K562 (cell line): ENCODE data around the gene MRPS31. TPM values are rescaled to one million over a fixed set of nuclear protein-coding genes. Genes with fewer than 3 reads are reported as not detected.

Experiments used
- ATAC-seq: fragments of 200-7000 bp; cut with Tn5 transposase; 3 replicates; pipeline ENCODE4 v1.9.1; 2020; ENCODE audit warnings: moderate library complexity
- BruUV-seq: library from RNA; stranded (reverse); fragments of 400-500 nt; replicated peaks from 2 replicates; lab custom pipeline; 2021; lab: Mats Ljungman, UMichigan
- CTCF ChIA-PET: fragments of 300-600 bp; formaldehyde crosslinking; extraction: SDS; loops from one replicate; lab custom pipeline; 2021; ENCODE audit warnings: low intra/inter-chr PET ratio; lab: Yijun Ruan, JAX
- POLR2A ChIA-PET: fragments of 300-600, 350-650 bp; sonication (Branson Sonifier 250); formaldehyde crosslinking; extraction: SDS; loops from one replicate; lab custom pipeline; 2021; ENCODE audit warnings: antibody characterized with exemption, inconsistent platforms; lab: Yijun Ruan, JAX
- DNase-seq, 4 experiments: peaks; one replicate each; pipeline versions ENCODE4 v3.0.0 to v3.0.0-alpha.2; 2011 to 2018; ENCODE audit warnings: low spot score in 3 of 4, mixed read lengths in 3 of 4; ENCODE audit errors: extremely low read depth in 1 of 4
- FAIRE-seq: peaks from 2 replicates; lab custom pipeline; 2011; peaks lifted over from hg19 to GRCh38; lab: Jason Lieb, UNC
- H2AFZ ChIP-seq: 2 replicates; pipeline ENCODE4 v1.6.0; 2011; ENCODE audit warnings: low read depth, low read length, control low read depth, inconsistent platforms
- H3K27ac ChIP-seq: fragments of 200-600 bp; 3 replicates; pipeline ENCODE4 v1.8.0; 2011; ENCODE audit warnings: low read depth, mild to moderate bottlenecking, control low read depth, inconsistent platforms, low read length, moderate library complexity, mixed read lengths; ENCODE audit errors: extremely low read depth
- H3K27me3 ChIP-seq, 2 experiments: fragments of 300-600 bp in 1 of 2; 2 replicates in 1 of 2; 3 replicates in 1 of 2; pipeline versions ENCODE4 v1.6.0 to v1.8.0; 2011; ENCODE audit warnings: inconsistent platforms in 2 of 2, low read length in 2 of 2, mild to moderate bottlenecking in 1 of 2, mixed read lengths in 1 of 2, moderate library complexity in 1 of 2; ENCODE audit not compliant: control insufficient read depth in 2 of 2, insufficient read depth in 2 of 2
- H3K36me3 ChIP-seq: fragments of 300-600 bp; 3 replicates; pipeline ENCODE4 v1.8.0; 2011; ENCODE audit warnings: mild to moderate bottlenecking, low read length, inconsistent platforms; ENCODE audit not compliant: control insufficient read depth, insufficient read depth
- H3K4me1 ChIP-seq, 2 experiments: fragments of 200-600 bp in 1 of 2; replicated peaks in 1 of 2; 2 replicates in 1 of 2; 3 replicates in 1 of 2; pipeline versions ENCODE4 v1.5.1 to v1.8.0; 2011; ENCODE audit warnings: inconsistent platforms in 2 of 2, low read length in 2 of 2, mild to moderate bottlenecking in 1 of 2, mixed read lengths in 1 of 2, moderate library complexity in 1 of 2; ENCODE audit not compliant: control insufficient read depth in 2 of 2, insufficient read depth in 2 of 2
- H3K4me2 ChIP-seq: 2 replicates; pipeline ENCODE4 v1.6.1; 2011; ENCODE audit warnings: low read length, control low read depth, inconsistent platforms, mixed read lengths; ENCODE audit not compliant: insufficient read depth
- H3K4me3 ChIP-seq: fragments of 200-600 bp; sonication (generic), shearing (Covaris generic); 2 replicates; pipeline ENCODE4 v1.5.1; 2016; ENCODE audit warnings: control low read depth, inconsistent platforms
- H3K79me2 ChIP-seq: fragments of 200-600 bp; 3 replicates; pipeline ENCODE4 v1.8.0; 2011; ENCODE audit warnings: low read length, inconsistent platforms; ENCODE audit not compliant: control insufficient read depth, insufficient read depth
- H3K9ac ChIP-seq, 2 experiments: 2 replicates each; pipeline versions ENCODE4 v1.6.0 to v1.6.1; 2011; ENCODE audit warnings: low read depth in 2 of 2, low read length in 2 of 2, control low read depth in 1 of 2, inconsistent platforms in 1 of 2, mild to moderate bottlenecking in 1 of 2, mixed read lengths in 1 of 2; ENCODE audit not compliant: insufficient read depth in 1 of 2
- H3K9me1 ChIP-seq: one replicate; pipeline ENCODE4 v1.6.0; 2011; ENCODE audit warnings: inconsistent platforms, mild to moderate bottlenecking, low read length, moderate library complexity; ENCODE audit not compliant: control insufficient read depth, insufficient read depth
- H3K9me3 ChIP-seq: replicated peaks from 2 replicates; pipeline ENCODE4 v1.5.1; 2011; ENCODE audit warnings: low read depth, low read length, inconsistent platforms; ENCODE audit not compliant: control insufficient read depth, insufficient read depth
- H4K20me1 ChIP-seq: replicated peaks from 2 replicates; pipeline ENCODE4 v1.6.1; 2011; ENCODE audit warnings: low read length, inconsistent platforms, mixed read lengths; ENCODE audit not compliant: control insufficient read depth, insufficient read depth
- FOXM1 ChIP-seq, 2 experiments: fragments of 450-650 bp in 1 of 2; sonication (generic) in 1 of 2; formaldehyde crosslinking in 1 of 2; IDR thresholded peaks; 2 replicates each; pipeline versions ENCODE4 v1.6.1 to v1.9.0; 2017 to 2022; ENCODE audit warnings: low read depth in 2 of 2, mild to moderate bottlenecking in 2 of 2, missing genetic modification reagents in 1 of 2, moderate library complexity in 1 of 2
- MIER1 ChIP-seq: fragments of 450-650 bp; IDR thresholded peaks from 2 replicates; pipeline ENCODE4 v1.6.1; 2016; ENCODE audit warnings: antibody characterized with exemption, mild to moderate bottlenecking, low read depth
- XRCC4 ChIP-seq: IDR thresholded peaks from one replicate; pipeline ENCODE4 v1.6.1; 2011; ENCODE audit not compliant: insufficient read depth, insufficient read length; ENCODE audit errors: extremely low read depth
- YBX1 ChIP-seq: fragments of 450-650 bp; IDR thresholded peaks from 2 replicates; pipeline ENCODE4 v1.7.1; 2016; ENCODE audit warnings: mild to moderate bottlenecking
- ZFP1 ChIP-seq: fragments of 450-650 bp; formaldehyde crosslinking; IDR thresholded peaks from 2 replicates; pipeline ENCODE4 v1.4.0; 2020; ENCODE audit warnings: mild to moderate bottlenecking, mixed read lengths
- ZNF57 ChIP-seq: fragments of 450-650 bp; formaldehyde crosslinking; IDR thresholded peaks from 2 replicates; pipeline ENCODE4 v1.4.0; 2020; ENCODE audit warnings: mild to moderate bottlenecking, moderate library complexity
- ZNF668 ChIP-seq: fragments of 250-450 bp; sonication (Bioruptor Pico); IDR thresholded peaks from 2 replicates; pipeline ENCODE4 v1.8.0; 2022; ENCODE audit warnings: mild to moderate bottlenecking, inconsistent platforms
- WGBS: fragments of 100-300 bp; shearing (Covaris generic); methylation state at CpG from one replicate; pipeline ENCODE4 v1.1.6; 2016; ENCODE audit warnings: low coverage, mixed read lengths; ENCODE audit not compliant: insufficient coverage; ENCODE audit errors: missing lambda C conversion rate; 5-methylcytosine and 5-hydroxymethylcytosine counted together
- in situ Hi-C: fragments of 300-500 bp; cut with MboI; formaldehyde crosslinking; loops from 4 replicates; pipeline ENCODE4 v1.15.0; 2018; ENCODE audit warnings: inconsistent platforms, mixed read lengths
- intact Hi-C: fragments of 100-400 bp; cut with micrococcal nuclease; formaldehyde crosslinking; loops from 2 replicates; pipeline ENCODE4 v1.14.2; 2022
- polyA plus RNA-seq, 8 experiments: library from polyadenylated mRNA; depleted of rRNA in 4 of 8; stranded (reverse) in 5 of 8; unstranded in 3 of 8; fragments of >200 nt; fragmentation: Nextera tagmentation in 2 of 8; fragmentation: Illumina TruSeq in 1 of 8; extraction: Ambion mirVana in 2 of 8; extraction: Trizol in 1 of 8; gene quantifications; 2 replicates each; pipeline versions ENCODE4 v1.2.1 to v1.2.3, GENCODE V29; 2011 to 2014; ENCODE audit warnings: inconsistent platforms in 1 of 8, missing spikeins in 1 of 8
- total RNA-seq, 7 experiments: library from RNA; depleted of rRNA in 6 of 7; stranded (reverse); fragments of >200 nt in 6 of 7; fragmentation: Illumina TruSeq in 2 of 7; extraction: Trizol in 2 of 7; gene quantifications; 2 replicates each; pipeline versions ENCODE4 v1.2.1 to v1.2.3, GENCODE V29; 2011 to 2021; ENCODE audit warnings: low replicate concordance in 1 of 7
- TF ChIP-seq, protein P1 (sequence below): fragments of 200-400 bp; formaldehyde crosslinking; IDR thresholded peaks from 2 replicates; pipeline ENCODE4 v1.6.1; 2017; ENCODE audit warnings: mild to moderate bottlenecking, low read depth, low read length, moderate library complexity
- TF ChIP-seq, protein P2 (sequence below): fragments of 200-800 bp; sonication (Bioruptor generic); IDR thresholded peaks from 2 replicates; pipeline ENCODE4 v1.6.1; 2017; ENCODE audit warnings: missing genetic modification characterization, missing compliant biosample characterization
- TF ChIP-seq, protein P3 (sequence below), 3 experiments: fragments of 200-800 bp in 1 of 3; fragments of 250-450 bp in 1 of 3; fragments of 450-650 bp in 1 of 3; sonication (Bioruptor Pico) in 1 of 3; sonication (Bioruptor generic) in 1 of 3; formaldehyde crosslinking in 1 of 3; IDR thresholded peaks; 2 replicates each; pipeline versions ENCODE4 v1.6.1 to v1.8.0; 2016 to 2022; ENCODE audit warnings: mild to moderate bottlenecking in 2 of 3, missing genetic modification characterization in 2 of 3, missing compliant biosample characterization in 1 of 3, moderate library complexity in 1 of 3
- TF ChIP-seq, protein P4 (sequence below): fragments of 250-450 bp; sonication (Bioruptor Pico); IDR thresholded peaks from 2 replicates; pipeline ENCODE4 v1.5.0; 2020; ENCODE audit warnings: mild to moderate bottlenecking
- TF ChIP-seq, protein P5 (sequence below): fragments of 450-650 bp; formaldehyde crosslinking; IDR thresholded peaks from 2 replicates; pipeline ENCODE4 v1.4.0; 2020; ENCODE audit warnings: mild to moderate bottlenecking

Gene MRPS31
- total and polyA plus RNA-seq, 9 of the 15 experiments (the other 6 are each of a cell fraction or from before 2014, with no cell fraction given) = 20.3 to 57.8 (median 37.1) TPM

DNA sequence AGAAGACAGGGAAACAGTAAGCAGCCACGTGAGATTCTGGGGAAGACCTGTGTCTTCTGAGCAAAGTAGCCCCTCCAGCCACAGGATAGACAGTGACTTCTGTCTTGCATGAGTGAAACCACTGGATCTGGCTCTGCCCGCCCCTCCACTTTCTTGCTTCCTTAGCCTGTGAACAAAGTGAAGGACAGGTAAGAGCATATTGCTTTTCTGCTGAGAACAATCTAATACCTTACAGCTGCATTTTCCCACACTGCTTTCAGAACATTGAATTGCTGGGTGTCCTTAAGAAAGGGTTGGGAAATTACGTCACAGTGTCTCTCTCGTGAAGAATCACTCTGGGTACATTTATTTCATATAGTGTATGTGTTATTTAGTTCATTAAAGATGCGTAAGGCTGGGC is 29.6 kb upstream of the MRPS31 start:
- TF ChIP-seq ZNF668 = no peak
- TF ChIP-seq, protein P1, sequence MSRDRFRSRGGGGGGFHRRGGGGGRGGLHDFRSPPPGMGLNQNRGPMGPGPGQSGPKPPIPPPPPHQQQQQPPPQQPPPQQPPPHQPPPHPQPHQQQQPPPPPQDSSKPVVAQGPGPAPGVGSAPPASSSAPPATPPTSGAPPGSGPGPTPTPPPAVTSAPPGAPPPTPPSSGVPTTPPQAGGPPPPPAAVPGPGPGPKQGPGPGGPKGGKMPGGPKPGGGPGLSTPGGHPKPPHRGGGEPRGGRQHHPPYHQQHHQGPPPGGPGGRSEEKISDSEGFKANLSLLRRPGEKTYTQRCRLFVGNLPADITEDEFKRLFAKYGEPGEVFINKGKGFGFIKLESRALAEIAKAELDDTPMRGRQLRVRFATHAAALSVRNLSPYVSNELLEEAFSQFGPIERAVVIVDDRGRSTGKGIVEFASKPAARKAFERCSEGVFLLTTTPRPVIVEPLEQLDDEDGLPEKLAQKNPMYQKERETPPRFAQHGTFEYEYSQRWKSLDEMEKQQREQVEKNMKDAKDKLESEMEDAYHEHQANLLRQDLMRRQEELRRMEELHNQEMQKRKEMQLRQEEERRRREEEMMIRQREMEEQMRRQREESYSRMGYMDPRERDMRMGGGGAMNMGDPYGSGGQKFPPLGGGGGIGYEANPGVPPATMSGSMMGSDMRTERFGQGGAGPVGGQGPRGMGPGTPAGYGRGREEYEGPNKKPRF = no peak
- TF ChIP-seq, protein P2, sequence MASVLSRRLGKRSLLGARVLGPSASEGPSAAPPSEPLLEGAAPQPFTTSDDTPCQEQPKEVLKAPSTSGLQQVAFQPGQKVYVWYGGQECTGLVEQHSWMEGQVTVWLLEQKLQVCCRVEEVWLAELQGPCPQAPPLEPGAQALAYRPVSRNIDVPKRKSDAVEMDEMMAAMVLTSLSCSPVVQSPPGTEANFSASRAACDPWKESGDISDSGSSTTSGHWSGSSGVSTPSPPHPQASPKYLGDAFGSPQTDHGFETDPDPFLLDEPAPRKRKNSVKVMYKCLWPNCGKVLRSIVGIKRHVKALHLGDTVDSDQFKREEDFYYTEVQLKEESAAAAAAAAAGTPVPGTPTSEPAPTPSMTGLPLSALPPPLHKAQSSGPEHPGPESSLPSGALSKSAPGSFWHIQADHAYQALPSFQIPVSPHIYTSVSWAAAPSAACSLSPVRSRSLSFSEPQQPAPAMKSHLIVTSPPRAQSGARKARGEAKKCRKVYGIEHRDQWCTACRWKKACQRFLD (CRISPR knock-in tag) = no peak
- no peak for TF ChIP-seq FOXM1 (IDR thresholded peaks at IDR 0.05; ENCODE audit: low read depth)
- no peak for TF ChIP-seq FOXM1 (CRISPR knock-in tag; IDR thresholded peaks at IDR 0.05; ENCODE audit: low read depth)
- no peak for TF ChIP-seq ZNF57 (CRISPR knock-in tag)
- TF ChIP-seq, protein P3, sequence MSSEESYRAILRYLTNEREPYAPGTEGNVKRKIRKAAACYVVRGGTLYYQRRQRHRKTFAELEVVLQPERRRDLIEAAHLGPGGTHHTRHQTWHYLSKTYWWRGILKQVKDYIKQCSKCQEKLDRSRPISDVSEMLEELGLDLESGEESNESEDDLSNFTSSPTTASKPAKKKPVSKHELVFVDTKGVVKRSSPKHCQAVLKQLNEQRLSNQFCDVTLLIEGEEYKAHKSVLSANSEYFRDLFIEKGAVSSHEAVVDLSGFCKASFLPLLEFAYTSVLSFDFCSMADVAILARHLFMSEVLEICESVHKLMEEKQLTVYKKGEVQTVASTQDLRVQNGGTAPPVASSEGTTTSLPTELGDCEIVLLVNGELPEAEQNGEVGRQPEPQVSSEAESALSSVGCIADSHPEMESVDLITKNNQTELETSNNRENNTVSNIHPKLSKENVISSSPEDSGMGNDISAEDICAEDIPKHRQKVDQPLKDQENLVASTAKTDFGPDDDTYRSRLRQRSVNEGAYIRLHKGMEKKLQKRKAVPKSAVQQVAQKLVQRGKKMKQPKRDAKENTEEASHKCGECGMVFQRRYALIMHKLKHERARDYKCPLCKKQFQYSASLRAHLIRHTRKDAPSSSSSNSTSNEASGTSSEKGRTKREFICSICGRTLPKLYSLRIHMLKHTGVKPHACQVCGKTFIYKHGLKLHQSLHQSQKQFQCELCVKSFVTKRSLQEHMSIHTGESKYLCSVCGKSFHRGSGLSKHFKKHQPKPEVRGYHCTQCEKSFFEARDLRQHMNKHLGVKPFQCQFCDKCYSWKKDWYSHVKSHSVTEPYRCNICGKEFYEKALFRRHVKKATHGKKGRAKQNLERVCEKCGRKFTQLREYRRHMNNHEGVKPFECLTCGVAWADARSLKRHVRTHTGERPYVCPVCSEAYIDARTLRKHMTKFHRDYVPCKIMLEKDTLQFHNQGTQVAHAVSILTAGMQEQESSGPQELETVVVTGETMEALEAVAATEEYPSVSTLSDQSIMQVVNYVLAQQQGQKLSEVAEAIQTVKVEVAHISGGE (CRISPR knock-in tag; IDR thresholded peaks at IDR 0.05) = no peak
- no peak for TF ChIP-seq YBX1
- no peak for TF ChIP-seq MIER1
- TF ChIP-seq ZFP1 = no peak
- TF ChIP-seq, protein P4, sequence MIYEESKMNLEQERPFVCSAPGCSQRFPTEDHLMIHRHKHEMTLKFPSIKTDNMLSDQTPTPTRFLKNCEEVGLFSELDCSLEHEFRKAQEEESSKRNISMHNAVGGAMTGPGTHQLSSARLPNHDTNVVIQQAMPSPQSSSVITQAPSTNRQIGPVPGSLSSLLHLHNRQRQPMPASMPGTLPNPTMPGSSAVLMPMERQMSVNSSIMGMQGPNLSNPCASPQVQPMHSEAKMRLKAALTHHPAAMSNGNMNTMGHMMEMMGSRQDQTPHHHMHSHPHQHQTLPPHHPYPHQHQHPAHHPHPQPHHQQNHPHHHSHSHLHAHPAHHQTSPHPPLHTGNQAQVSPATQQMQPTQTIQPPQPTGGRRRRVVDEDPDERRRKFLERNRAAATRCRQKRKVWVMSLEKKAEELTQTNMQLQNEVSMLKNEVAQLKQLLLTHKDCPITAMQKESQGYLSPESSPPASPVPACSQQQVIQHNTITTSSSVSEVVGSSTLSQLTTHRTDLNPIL = no peak
- TF ChIP-seq, protein P5, sequence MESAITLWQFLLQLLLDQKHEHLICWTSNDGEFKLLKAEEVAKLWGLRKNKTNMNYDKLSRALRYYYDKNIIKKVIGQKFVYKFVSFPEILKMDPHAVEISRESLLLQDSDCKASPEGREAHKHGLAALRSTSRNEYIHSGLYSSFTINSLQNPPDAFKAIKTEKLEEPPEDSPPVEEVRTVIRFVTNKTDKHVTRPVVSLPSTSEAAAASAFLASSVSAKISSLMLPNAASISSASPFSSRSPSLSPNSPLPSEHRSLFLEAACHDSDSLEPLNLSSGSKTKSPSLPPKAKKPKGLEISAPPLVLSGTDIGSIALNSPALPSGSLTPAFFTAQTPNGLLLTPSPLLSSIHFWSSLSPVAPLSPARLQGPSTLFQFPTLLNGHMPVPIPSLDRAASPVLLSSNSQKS (CRISPR knock-in tag) = no peak
- no peak for TF ChIP-seq XRCC4
- Histone ChIP-seq H3K79me2 (no peaks in the 10 kb centered on the region), H3K4me2 (no peak overlapping the region), H3K4me1 (no peaks in the 10 kb centered on the region; a peak in 1 of 5 replicates), H3K9me3 (no peaks in the 10 kb centered on the region), H2AFZ (no peak overlapping the region), H4K20me1 (no peaks in the 10 kb centered on the region), H3K9me1 (no peaks in the 10 kb centered on the region), H3K36me3 (peaks cover 40% of the 10 kb centered on the region; the same call in 2 of the 3 replicates), H3K9ac (no peak overlapping the region), H3K27me3 (no peaks in the 10 kb centered on the region), H3K27ac (no peak overlapping the region), H3K4me3 (no peak overlapping the region)
- 63% methylated on average over 5 of the region's 5 CpGs for WGBS
- no peak for DNase-seq
- in situ Hi-C loops (no loop called here), intact Hi-C loops (no loop called here)
- no TSS peak for BruUV-seq
- no peak for FAIRE-seq
- no peak for ATAC-seq
- ChIA-PET CTCF (no interaction called here), POLR2A (no interaction called here)
